NOMO-1 treated with dmso at 0.1 percent for 144 hours (cell line): ENCODE results near the gene CLCN2.

Source experiments
- DNase-seq: peaks from one replicate; lab custom pipeline; 2025; ENCODE audit not compliant: unreplicated experiment; lab: John Stamatoyannopoulos, UW

CLCN2 gene

GRCh38 chr3:184328516-184328915, 32.9 kb downstream of the CLCN2 start:
- no peak for DNase-seq

GRCh38 chr3:184327171-184327570, 34.2 kb downstream of the CLCN2 start:
- DNase-seq = no peak

GRCh38 chr3:184325715-184326369, 35.6 kb downstream of the CLCN2 start:
- no peak for DNase-seq

- no peak for DNase-seq
Measured at GRCh38 chr3:184325269-184325668, 36.1 kb downstream of the CLCN2 start.

- no peak for DNase-seq
Measured at GRCh38 chr3:184323696-184324095, 37.7 kb downstream of the CLCN2 start.

- DNase-seq = peak; percentile 99
Measured at GRCh38 chr3:184322731-184323487, 38.5 kb downstream of the CLCN2 start.

- DNase-seq = no peak
Measured at GRCh38 chr3:184321666-184322065, 39.7 kb downstream of the CLCN2 start.

GRCh38 chr3:184320104-184320445, 41.3 kb downstream of the CLCN2 start:
- peak; percentile 48 for DNase-seq

GRCh38 chr3:184317201-184317600, 44.2 kb downstream of the CLCN2 start:
- no peak for DNase-seq

GRCh38 chr3:184316792-184317191, 44.6 kb downstream of the CLCN2 start:
- no peak for DNase-seq

GRCh38 chr3:184315871-184316661, 45.3 kb downstream of the CLCN2 start:
- no peak for DNase-seq

- peak; percentile 22 for DNase-seq
Measured at GRCh38 chr3:184315543-184315867, 45.9 kb downstream of the CLCN2 start.

- peak; percentile 67 for DNase-seq
Measured at GRCh38 chr3:184314700-184315542, 46.5 kb downstream of the CLCN2 start.

- peak; percentile 94 for DNase-seq
Measured at GRCh38 chr3:184314363-184314699, 47.1 kb downstream of the CLCN2 start, which contains the start of gene EIF4G1. TSS of gene EIF4G1 (plus strand) at chr3:184314606. CDS start at chr3:184315797, 1,191 bp downstream.

GRCh38 chr3:184311633-184312032, 49.8 kb downstream of the CLCN2 start:
- DNase-seq = no peak

- DNase-seq = no peak
Measured at GRCh38 chr3:184308744-184309143, 52.7 kb downstream of the CLCN2 start.

GRCh38 chr3:184307915-184308314, 53.5 kb downstream of the CLCN2 start:
- DNase-seq = no peak

- DNase-seq = no peak
Measured at GRCh38 chr3:184306341-184306972, 54.9 kb downstream of the CLCN2 start.

- DNase-seq = no peak
Measured at GRCh38 chr3:184305577-184305976, 55.8 kb downstream of the CLCN2 start.

GRCh38 chr3:184300378-184300720, 61.1 kb downstream of the CLCN2 start:
- DNase-seq = no peak
